Measurements from ENCODE around the gene PRDM16. TPM values are rescaled to one million over a fixed set of nuclear protein-coding genes. Genes with fewer than 3 reads are reported as not detected.

PRDM16 gene
- total RNA-seq, 1 experiment from 2014 or later = 5.3 TPM

- H3K4me1 Mint-ChIP-seq (ENCODE audit: low read depth, unreplicated experiment) = no peaks in the 10 kb centered on the region
Observed at GRCh38 chr1:3356827-3357460, 287.9 kb downstream of the PRDM16 start.

GRCh38 chr1:3357526-3358297 lies 288.7 kb downstream of the PRDM16 start:
- TF ChIP-seq CTCF (IDR thresholded peaks at IDR 0.05; ENCODE audit: insufficient read depth in 1 of 2, low read depth in 1 of 2, low read length in 1 of 2, severe bottlenecking in 1 of 2, unreplicated experiment in 1 of 2) = no peak
- Mint-ChIP-seq H3K27ac (ENCODE audit: unreplicated experiment) (no peak overlapping the region), H3K4me3 (ENCODE audit: unreplicated experiment) (no peak overlapping the region), H3K9me3 (ENCODE audit: unreplicated experiment) (no peaks in the 10 kb centered on the region), H3K27me3 (ENCODE audit: insufficient read depth, unreplicated experiment) (no peaks in the 10 kb centered on the region), H3K36me3 (ENCODE audit: insufficient read depth, unreplicated experiment) (peaks cover 5% of the 10 kb centered on the region), H3K4me1 (ENCODE audit: low read depth, unreplicated experiment) (no peaks in the 10 kb centered on the region)
- no TSS peak for BruUV-seq (replicated peaks)
- ChIA-PET CTCF (interaction anchor here (0.6 kb wide), 1 partner anchor 231 kb away, joined by 3 read pairs; no protein-coding TSS in a partner anchor), POLR2A (interaction anchor here (0.6 kb wide), 1 partner anchor 712 kb away, joined by 4 read pairs; no protein-coding TSS in a partner anchor)
- H3K4me3 ChIP-seq (ENCODE audit: low read depth, low read length) = no peak overlapping the region
- intact Hi-C loops (cut with micrococcal nuclease; ENCODE audit: unreplicated experiment) = loop anchor here (5.0 kb wide), 1 partner anchor 35 kb away; no protein-coding TSS in a partner anchor
- DNase-seq = no peak
- peaks cover 26% of the 10 kb centered on the region for H3K4me1 ChIP-seq
- no peaks in the 10 kb centered on the region for H3K36me3 ChIP-seq (ENCODE audit: control insufficient read depth, insufficient read depth, low read length)
- H3K9me3 ChIP-seq = no peaks in the 10 kb centered on the region
- H3K27me3 ChIP-seq (replicated peaks; ENCODE audit: control insufficient read depth, insufficient read depth, low read length) = no peaks in the 10 kb centered on the region

More at GRCh38 chr1:3356827-3357460, 287.9 kb downstream of the PRDM16 start:
- no peaks in the 10 kb centered on the region for H3K36me3 ChIP-seq (ENCODE audit: control insufficient read depth, insufficient read depth, low read length)
- ChIA-PET CTCF (interaction anchor here (0.6 kb wide), 1 partner anchor 232 kb away, joined by 3 read pairs; no protein-coding TSS in a partner anchor), POLR2A (no interaction called here)
- Mint-ChIP-seq H3K27me3 (ENCODE audit: insufficient read depth, unreplicated experiment) (no peaks in the 10 kb centered on the region), H3K36me3 (ENCODE audit: insufficient read depth, unreplicated experiment) (no peaks in the 10 kb centered on the region), H3K9me3 (ENCODE audit: unreplicated experiment) (no peaks in the 10 kb centered on the region), H3K27ac (ENCODE audit: unreplicated experiment) (no peak overlapping the region), H3K4me3 (ENCODE audit: unreplicated experiment) (no peak overlapping the region)
- BruUV-seq (replicated peaks) = no TSS peak
- H3K4me1 ChIP-seq = peaks cover 26% of the 10 kb centered on the region
- no peak for TF ChIP-seq CTCF (IDR thresholded peaks at IDR 0.05; ENCODE audit: insufficient read depth in 1 of 2, low read depth in 1 of 2, low read length in 1 of 2, severe bottlenecking in 1 of 2, unreplicated experiment in 1 of 2)
- H3K9me3 ChIP-seq = no peaks in the 10 kb centered on the region
- no peak overlapping the region for H3K4me3 ChIP-seq (ENCODE audit: low read depth, low read length)
- H3K27me3 ChIP-seq (replicated peaks; ENCODE audit: control insufficient read depth, insufficient read depth, low read length) = no peaks in the 10 kb centered on the region
- intact Hi-C loops (cut with micrococcal nuclease; ENCODE audit: unreplicated experiment) = loop anchor here (5.0 kb wide), 1 partner anchor 35 kb away; no protein-coding TSS in a partner anchor
- no peak for DNase-seq

- Histone ChIP-seq H3K4me3 (ENCODE audit: low read depth, low read length) (no peak overlapping the region), H3K4me1 (peaks cover 26% of the 10 kb centered on the region), H3K27me3 (replicated peaks; ENCODE audit: control insufficient read depth, insufficient read depth, low read length) (no peaks in the 10 kb centered on the region), H3K9me3 (no peaks in the 10 kb centered on the region), H3K36me3 (ENCODE audit: control insufficient read depth, insufficient read depth, low read length) (no peaks in the 10 kb centered on the region)
- no TSS peak for BruUV-seq (replicated peaks)
- intact Hi-C loops (cut with micrococcal nuclease; ENCODE audit: unreplicated experiment) = loop anchor here (5.0 kb wide), 1 partner anchor 37 kb away; no protein-coding TSS in a partner anchor
- CTCF ChIA-PET = no interaction called here
- H3K27me3 Mint-ChIP-seq (ENCODE audit: insufficient read depth, unreplicated experiment) = no peaks in the 10 kb centered on the region
- no peak for TF ChIP-seq CTCF (IDR thresholded peaks at IDR 0.05; ENCODE audit: insufficient read depth in 1 of 2, low read depth in 1 of 2, low read length in 1 of 2, severe bottlenecking in 1 of 2, unreplicated experiment in 1 of 2)
- H3K27ac Mint-ChIP-seq (ENCODE audit: unreplicated experiment) = no peak overlapping the region
- peaks cover 5% of the 10 kb centered on the region for H3K36me3 Mint-ChIP-seq (ENCODE audit: insufficient read depth, unreplicated experiment)
- POLR2A ChIA-PET = no interaction called here
- no peaks in the 10 kb centered on the region for H3K9me3 Mint-ChIP-seq (ENCODE audit: unreplicated experiment)
- H3K4me1 Mint-ChIP-seq (ENCODE audit: low read depth, unreplicated experiment) = no peaks in the 10 kb centered on the region
- no peak for DNase-seq
- no peak overlapping the region for H3K4me3 Mint-ChIP-seq (ENCODE audit: unreplicated experiment)
Observed at GRCh38 chr1:3359351-3359750, 290.3 kb downstream of the PRDM16 start.
